Endothelial cell (in vitro differentiated cells): Measurements from ENCODE around the gene PC. TPM values are rescaled to one million over a fixed set of nuclear protein-coding genes. Genes with fewer than 3 reads are reported as not detected.
"Not testable (repeated sequence)": the region's sequence is repeated elsewhere in the genome, so short reads cannot be mapped to it uniquely, and the experiment has no call there.

Experiments
- DNase-seq: peaks from one replicate; pipeline ENCODE4 v3.0.0; 2021; ENCODE audit warnings: low spot score
- H3K27ac Mint-ChIP-seq: one replicate; pipeline ENCODE4 v1.8.0; 2021; ENCODE audit warnings: mixed read lengths, inconsistent platforms; ENCODE audit not compliant: unreplicated experiment
- H3K27me3 Mint-ChIP-seq: one replicate; pipeline ENCODE4 v1.8.0; 2021; ENCODE audit warnings: mild to moderate bottlenecking, moderate library complexity, mixed read lengths, inconsistent platforms; ENCODE audit not compliant: unreplicated experiment
- H3K36me3 Mint-ChIP-seq: one replicate; pipeline ENCODE4 v1.8.0; 2021; ENCODE audit warnings: mild to moderate bottlenecking, low read depth, mixed read lengths, inconsistent platforms; ENCODE audit not compliant: unreplicated experiment
- H3K4me1 Mint-ChIP-seq: one replicate; pipeline ENCODE4 v1.8.0; 2021; ENCODE audit warnings: mild to moderate bottlenecking, mixed read lengths, inconsistent platforms; ENCODE audit not compliant: unreplicated experiment
- H3K4me3 Mint-ChIP-seq: one replicate; pipeline ENCODE4 v1.8.0; 2021; ENCODE audit warnings: mild to moderate bottlenecking, mixed read lengths, inconsistent platforms; ENCODE audit not compliant: unreplicated experiment
- H3K9me3 Mint-ChIP-seq: one replicate; pipeline ENCODE4 v1.8.0; 2021; ENCODE audit warnings: mixed read lengths, inconsistent platforms; ENCODE audit not compliant: unreplicated experiment
- CTCF ChIP-seq: fragments of 200-600 bp; sonication (generic); IDR thresholded peaks from one replicate; pipeline ENCODE4 v1.5.0; 2021; ENCODE audit warnings: antibody characterized with exemption; ENCODE audit not compliant: unreplicated experiment
- microRNA-seq: library from miRNA; unstranded; fragments of <30 nt; microRNA quantifications from one replicate; pipeline ENCODE4, GENCODE V29; 2020; ENCODE audit not compliant: unreplicated experiment
- total RNA-seq: library from RNA; stranded (reverse); fragmentation: NEBNext Ultra II Directional; extraction: Animal tissue kit (Norgen Biotek cat#: 25700); gene quantifications from one replicate; pipeline ENCODE4 v1.2.1, GENCODE V29; 2021; ENCODE audit not compliant: unreplicated experiment

Gene PC
- total RNA-seq, 1 donor from 2014 or later, result 5.8 TPM

- Mint-ChIP-seq H3K27ac (no peak overlapping the region), H3K4me3 (no peak overlapping the region), H3K36me3 (peaks cover 4% of the 10 kb centered on the region), H3K27me3 (no peaks in the 10 kb centered on the region), H3K4me1 (peaks cover 9% of the 10 kb centered on the region), H3K9me3 (no peaks in the 10 kb centered on the region)
- DNase-seq, result no peak
- TF ChIP-seq CTCF, result no peak
Observed at GRCh38 chr11:66814678-66815077, 143.5 kb downstream of the PC start.

GRCh38 chr11:66810576-66811185 lies 147.5 kb downstream of the PC start:
- Mint-ChIP-seq H3K9me3 (no peaks in the 10 kb centered on the region), H3K4me3 (no peak overlapping the region), H3K27me3 (no peaks in the 10 kb centered on the region), H3K36me3 (peaks cover 4% of the 10 kb centered on the region), H3K27ac (no peak overlapping the region), H3K4me1 (peaks cover 9% of the 10 kb centered on the region)
- no peak for TF ChIP-seq CTCF
- DNase-seq, result no peak

GRCh38 chr11:66809592-66809991 lies 148.6 kb downstream of the PC start:
- Mint-ChIP-seq H3K27ac (no peak overlapping the region), H3K36me3 (no peaks in the 10 kb centered on the region), H3K27me3 (no peaks in the 10 kb centered on the region), H3K9me3 (no peaks in the 10 kb centered on the region), H3K4me1 (peaks cover 9% of the 10 kb centered on the region), H3K4me3 (no peak overlapping the region)
- DNase-seq, result no peak
- TF ChIP-seq CTCF, result no peak

- DNase-seq, result no peak
- Mint-ChIP-seq H3K9me3 (no peaks in the 10 kb centered on the region), H3K4me3 (no peak overlapping the region), H3K27ac (no peak overlapping the region), H3K27me3 (no peaks in the 10 kb centered on the region), H3K4me1 (no peaks in the 10 kb centered on the region), H3K36me3 (no peaks in the 10 kb centered on the region)
- TF ChIP-seq CTCF, result no peak
Observed at GRCh38 chr11:66800720-66801428, 157.3 kb downstream of the PC start.

- H3K27ac Mint-ChIP-seq, H3K9me3 Mint-ChIP-seq, DNase-seq, H3K4me1 Mint-ChIP-seq, H3K36me3 Mint-ChIP-seq, H3K4me3 Mint-ChIP-seq, H3K27me3 Mint-ChIP-seq: not testable (repeated sequence)
Observed at GRCh38 chr11:66799815-66800214, 158.4 kb downstream of the PC start.

Small RNAs within 50 kb of the gene (microRNA-seq; reads per million reads assigned to microRNA genes)
- gene MIR3163, result not detected

Other genes starting within 250 kb of the PC start
- gene SPTBN2, start 229.2 kb downstream of the PC start, total RNA-seq, result 17.1 TPM
- 25.2 TPM for gene RCE1, start 114.9 kb downstream of the PC start, total RNA-seq
- 21.4 TPM for gene LRFN4, start 101.3 kb downstream of the PC start, total RNA-seq
- not detected for gene C11orf86, start 16.9 kb upstream of the PC start, total RNA-seq
- 0.82 TPM for gene SYT12, start 64.8 kb upstream of the PC start, total RNA-seq
- 10.5 TPM for gene RHOD, start 98.5 kb upstream of the PC start, total RNA-seq
- 76.9 TPM for gene KDM2A, start 160.9 kb upstream of the PC start, total RNA-seq